Panc1 (cell line): ENCODE results near the gene PARP15. TPM values are rescaled to one million over a fixed set of nuclear protein-coding genes. Genes with fewer than 3 reads are reported as not detected.
A peak's percentile ranks its signal among the peaks of the same experiment; 100 is the strongest.

ENCODE experiments used
- ATAC-seq: fragments of 200-7000 bp; cut with Tn5 transposase; 2 replicates; pipeline ENCODE4 v1.9.1; 2020; ENCODE audit warnings: mild to moderate bottlenecking, moderate library complexity
- BruUV-seq: library from RNA; stranded (reverse); fragments of 400-500 nt; replicated peaks from 2 replicates; lab custom pipeline; 2021; lab: Mats Ljungman, UMichigan
- CTCF ChIA-PET: fragments of 300-600 bp; sonication (Branson Sonifier 250); formaldehyde crosslinking; loops from one replicate; lab custom pipeline; 2022; ENCODE audit warnings: antibody characterized with exemption; lab: Charles Lee
- POLR2A ChIA-PET: fragments of 300-600 bp; sonication (Branson Sonifier 250); formaldehyde crosslinking; loops from one replicate; lab custom pipeline; 2022; ENCODE audit warnings: antibody characterized with exemption; lab: Charles Lee
- DNase-seq: peaks from one replicate; pipeline ENCODE4 v3.0.0-alpha.2; 2010; ENCODE audit warnings: low read depth, low spot score
- H3K27ac ChIP-seq: 2 replicates; pipeline ENCODE4 v1.5.1; 2011; ENCODE audit warnings: mild to moderate bottlenecking, low read length, inconsistent platforms
- H3K27me3 ChIP-seq: fragments of 200-500 bp; sonication (Bioruptor generic); 2 replicates; pipeline ENCODE4 v1.6.0; 2014; ENCODE audit warnings: low read length, inconsistent platforms; ENCODE audit not compliant: control insufficient read depth, insufficient read depth
- H3K36me3 ChIP-seq: fragments of 200-500 bp; sonication (Bioruptor generic); 2 replicates; pipeline ENCODE4 v1.5.1; 2014; ENCODE audit warnings: inconsistent platforms, mild to moderate bottlenecking, low read length, moderate library complexity; ENCODE audit not compliant: control insufficient read depth, insufficient read depth
- H3K4me1 ChIP-seq: 2 replicates; pipeline ENCODE4 v1.5.1; 2011; ENCODE audit warnings: inconsistent platforms, mild to moderate bottlenecking, low read length, moderate library complexity; ENCODE audit not compliant: control insufficient read depth, insufficient read depth
- H3K4me3 ChIP-seq, 2 experiments: 2 replicates each; pipeline ENCODE4 v1.5.1; 2011 to 2012; ENCODE audit warnings: low read depth in 2 of 2, low read length in 2 of 2, mild to moderate bottlenecking in 2 of 2, inconsistent platforms in 1 of 2, moderate library complexity in 1 of 2
- H3K9me3 ChIP-seq: fragments of 200-500 bp; sonication (Bioruptor generic); 2 replicates; pipeline ENCODE4 v1.5.1; 2014; ENCODE audit warnings: low read depth, mild to moderate bottlenecking, inconsistent platforms, low read length, moderate library complexity; ENCODE audit not compliant: control insufficient read depth, insufficient read depth
- POLR2AphosphoS5 ChIP-seq: IDR thresholded peaks from 2 replicates; pipeline ENCODE4 v1.6.1; 2012; ENCODE audit warnings: mild to moderate bottlenecking, low read depth, low read length, moderate library complexity
- SIN3A ChIP-seq: IDR thresholded peaks from 2 replicates; pipeline ENCODE4 v1.6.1; 2012; ENCODE audit warnings: low read depth, mild to moderate bottlenecking, low read length, moderate library complexity, borderline replicate concordance; ENCODE audit not compliant: insufficient read depth
- TCF7L2 ChIP-seq: IDR thresholded peaks from 2 replicates; pipeline ENCODE4 v1.6.1; 2011; ENCODE audit warnings: mild to moderate bottlenecking, low read depth, low read length, inconsistent platforms
- in situ Hi-C: cut with HindIII; loops from 2 replicates; pipeline ENCODE4 v1.10.0; 2016; ENCODE audit warnings: low sequenced_read_pairs, low pct_unique_long_range_greater_than_20kb
- intact Hi-C: fragments of 100-400 bp; cut with micrococcal nuclease; formaldehyde crosslinking; loops from one replicate; pipeline ENCODE4 v1.10.0; 2022; ENCODE audit not compliant: unreplicated experiment
- total RNA-seq: library from RNA; stranded (reverse); gene quantifications from one replicate; pipeline ENCODE4 v1.2.1, GENCODE V29; 2021; ENCODE audit not compliant: unreplicated experiment
- TF ChIP-seq, protein P1 (sequence below), 2 experiments: IDR thresholded peaks; 2 replicates each; pipeline ENCODE4 v1.6.1; 2011 to 2012; ENCODE audit warnings: low read depth in 2 of 2, control low read depth in 1 of 2, low read length in 1 of 2, mild to moderate bottlenecking in 1 of 2, moderate library complexity in 1 of 2; ENCODE audit not compliant: insufficient read depth in 1 of 2
- TF ChIP-seq, protein P2 (sequence below): fragments of 450-650 bp; IDR thresholded peaks from 2 replicates; pipeline ENCODE4 v1.5.1; 2017; ENCODE audit warnings: mild to moderate bottlenecking

PARP15 gene
- total RNA-seq, 1 experiment from 2014 or later = 0.21 TPM

DNA sequence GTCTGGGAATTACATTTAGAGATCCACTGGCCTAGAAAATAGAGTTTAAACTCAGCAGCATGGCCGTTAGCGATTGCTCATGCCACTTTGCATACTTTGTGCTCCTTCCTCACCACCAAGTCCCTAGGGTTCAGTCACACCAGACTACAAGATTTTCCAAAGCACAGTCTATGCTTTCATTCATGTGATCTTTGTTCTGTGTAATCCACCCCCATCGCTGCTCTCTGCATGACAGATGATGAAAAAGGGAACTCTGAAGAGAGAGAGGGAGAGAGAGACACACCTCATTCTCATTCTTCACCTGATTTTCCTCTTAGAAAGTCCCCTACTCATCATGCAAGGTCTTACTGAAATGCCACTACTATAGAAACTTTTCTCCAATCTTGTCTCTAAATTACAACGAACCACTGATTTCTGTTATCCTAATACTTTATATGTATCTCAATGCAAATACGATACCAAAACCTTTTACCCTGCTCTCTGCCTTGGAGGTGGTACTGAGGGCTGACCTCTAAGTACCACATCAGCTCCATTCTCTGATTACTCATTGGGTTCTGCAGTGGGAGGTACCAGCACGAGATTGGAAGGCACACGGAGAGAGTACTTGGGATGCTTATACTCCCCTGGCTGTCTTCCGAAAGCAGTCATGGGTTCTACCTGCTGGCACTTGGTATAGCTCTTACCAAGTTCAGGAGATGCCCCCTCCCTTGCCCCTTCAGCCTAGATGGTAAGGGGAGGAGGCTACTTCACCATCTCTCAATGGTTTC, 1.1 kb upstream of the PARP15 start:
- no peak overlapping the region for H3K4me3 ChIP-seq
- H3K27me3 ChIP-seq = no peaks in the 10 kb centered on the region
- intact Hi-C loops = no loop called here
- CTCF ChIA-PET = no interaction called here
- in situ Hi-C loops = no loop called here
- H3K9me3 ChIP-seq = no peaks in the 10 kb centered on the region
- no TSS peak for BruUV-seq
- 0 out of 2 replicates have a peak, but pooled peaks cover 3% of the 10 kb centered on the region for H3K4me1 ChIP-seq
- H3K27ac ChIP-seq = no peak overlapping the region
- ATAC-seq (peak; percentile 49), DNase-seq (no peak)
- H3K36me3 ChIP-seq = no peaks in the 10 kb centered on the region
- POLR2A ChIA-PET = interaction anchor here (0.6 kb wide), 1 partner anchor 47 kb away, joined by 3 read pairs; no protein-coding TSS in a partner anchor
- TF ChIP-seq SIN3A = no peak
- TF ChIP-seq TCF7L2 = no peak
- TF ChIP-seq, protein P1, sequence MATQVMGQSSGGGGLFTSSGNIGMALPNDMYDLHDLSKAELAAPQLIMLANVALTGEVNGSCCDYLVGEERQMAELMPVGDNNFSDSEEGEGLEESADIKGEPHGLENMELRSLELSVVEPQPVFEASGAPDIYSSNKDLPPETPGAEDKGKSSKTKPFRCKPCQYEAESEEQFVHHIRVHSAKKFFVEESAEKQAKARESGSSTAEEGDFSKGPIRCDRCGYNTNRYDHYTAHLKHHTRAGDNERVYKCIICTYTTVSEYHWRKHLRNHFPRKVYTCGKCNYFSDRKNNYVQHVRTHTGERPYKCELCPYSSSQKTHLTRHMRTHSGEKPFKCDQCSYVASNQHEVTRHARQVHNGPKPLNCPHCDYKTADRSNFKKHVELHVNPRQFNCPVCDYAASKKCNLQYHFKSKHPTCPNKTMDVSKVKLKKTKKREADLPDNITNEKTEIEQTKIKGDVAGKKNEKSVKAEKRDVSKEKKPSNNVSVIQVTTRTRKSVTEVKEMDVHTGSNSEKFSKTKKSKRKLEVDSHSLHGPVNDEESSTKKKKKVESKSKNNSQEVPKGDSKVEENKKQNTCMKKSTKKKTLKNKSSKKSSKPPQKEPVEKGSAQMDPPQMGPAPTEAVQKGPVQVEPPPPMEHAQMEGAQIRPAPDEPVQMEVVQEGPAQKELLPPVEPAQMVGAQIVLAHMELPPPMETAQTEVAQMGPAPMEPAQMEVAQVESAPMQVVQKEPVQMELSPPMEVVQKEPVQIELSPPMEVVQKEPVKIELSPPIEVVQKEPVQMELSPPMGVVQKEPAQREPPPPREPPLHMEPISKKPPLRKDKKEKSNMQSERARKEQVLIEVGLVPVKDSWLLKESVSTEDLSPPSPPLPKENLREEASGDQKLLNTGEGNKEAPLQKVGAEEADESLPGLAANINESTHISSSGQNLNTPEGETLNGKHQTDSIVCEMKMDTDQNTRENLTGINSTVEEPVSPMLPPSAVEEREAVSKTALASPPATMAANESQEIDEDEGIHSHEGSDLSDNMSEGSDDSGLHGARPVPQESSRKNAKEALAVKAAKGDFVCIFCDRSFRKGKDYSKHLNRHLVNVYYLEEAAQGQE (IDR thresholded peaks at IDR 0.05; ENCODE audit: insufficient read depth in 1 of 2, low read depth in 2 of 2, low read length in 1 of 2) = no peak
- TF ChIP-seq POLR2AphosphoS5 = no peak
- TF ChIP-seq, protein P2, sequence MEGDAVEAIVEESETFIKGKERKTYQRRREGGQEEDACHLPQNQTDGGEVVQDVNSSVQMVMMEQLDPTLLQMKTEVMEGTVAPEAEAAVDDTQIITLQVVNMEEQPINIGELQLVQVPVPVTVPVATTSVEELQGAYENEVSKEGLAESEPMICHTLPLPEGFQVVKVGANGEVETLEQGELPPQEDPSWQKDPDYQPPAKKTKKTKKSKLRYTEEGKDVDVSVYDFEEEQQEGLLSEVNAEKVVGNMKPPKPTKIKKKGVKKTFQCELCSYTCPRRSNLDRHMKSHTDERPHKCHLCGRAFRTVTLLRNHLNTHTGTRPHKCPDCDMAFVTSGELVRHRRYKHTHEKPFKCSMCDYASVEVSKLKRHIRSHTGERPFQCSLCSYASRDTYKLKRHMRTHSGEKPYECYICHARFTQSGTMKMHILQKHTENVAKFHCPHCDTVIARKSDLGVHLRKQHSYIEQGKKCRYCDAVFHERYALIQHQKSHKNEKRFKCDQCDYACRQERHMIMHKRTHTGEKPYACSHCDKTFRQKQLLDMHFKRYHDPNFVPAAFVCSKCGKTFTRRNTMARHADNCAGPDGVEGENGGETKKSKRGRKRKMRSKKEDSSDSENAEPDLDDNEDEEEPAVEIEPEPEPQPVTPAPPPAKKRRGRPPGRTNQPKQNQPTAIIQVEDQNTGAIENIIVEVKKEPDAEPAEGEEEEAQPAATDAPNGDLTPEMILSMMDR = no peak

DNA sequence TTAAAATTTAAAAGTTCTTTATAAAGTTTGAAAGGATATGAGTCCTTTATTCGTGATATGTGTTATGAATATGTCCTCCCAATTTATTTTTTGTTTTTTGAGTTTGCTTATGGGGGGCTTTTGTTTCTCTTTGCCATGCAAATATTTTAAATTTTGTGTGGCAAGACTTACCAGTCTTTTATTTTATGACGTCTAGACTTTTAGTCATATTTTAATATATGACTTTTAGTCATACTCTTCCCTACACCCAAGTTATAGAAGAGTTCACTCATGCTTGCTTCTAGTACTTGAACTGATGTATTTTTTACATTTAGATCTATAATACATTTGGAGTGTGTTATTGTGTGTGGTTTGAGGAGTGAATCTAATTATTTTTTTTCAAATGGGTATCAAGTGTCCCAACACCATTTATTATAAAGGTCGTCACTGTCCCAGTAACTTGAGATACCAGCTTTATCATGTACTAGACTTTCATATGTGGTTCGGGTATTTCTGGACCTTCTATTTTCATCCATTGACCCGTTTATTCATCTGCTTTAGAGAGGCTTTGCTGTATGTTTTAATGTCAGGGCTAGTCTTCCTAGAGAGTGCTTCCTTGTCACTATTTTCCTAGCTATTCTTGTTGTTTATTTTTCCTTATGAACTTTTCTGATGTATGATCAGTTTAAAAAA, 755 bp downstream of the PARP15 start:
- H3K36me3 ChIP-seq = no peaks in the 10 kb centered on the region
- DNase-seq = no peak
- ATAC-seq = no peak
- H3K27me3 ChIP-seq = no peaks in the 10 kb centered on the region
- no peak overlapping the region for H3K4me3 ChIP-seq
- in situ Hi-C loops (no loop called here), intact Hi-C loops (no loop called here)
- BruUV-seq = no TSS peak
- no peak overlapping the region for H3K27ac ChIP-seq
- H3K4me1 ChIP-seq = no peaks in the 10 kb centered on the region
- peaks cover 16% of the 10 kb centered on the region; the same call in 1 of the 2 replicates for H3K9me3 ChIP-seq
- no peak for TF ChIP-seq TCF7L2
- TF ChIP-seq, protein P2 = no peak
- TF ChIP-seq, protein P1 (IDR thresholded peaks at IDR 0.05; ENCODE audit: insufficient read depth in 1 of 2, low read depth in 2 of 2, low read length in 1 of 2) = no peak
- TF ChIP-seq SIN3A = no peak
- no peak for TF ChIP-seq POLR2AphosphoS5
- ChIA-PET CTCF (no interaction called here), POLR2A (no interaction called here)
